Activated T-cell treated with anti-CD3 and anti-CD28 coated beads for 24 hours (primary cell): ENCODE data around the gene KIAA1614.

Experiments used
- DNase-seq: peaks from one replicate; pipeline ENCODE4 v3.0.0-alpha.2; 2020; ENCODE audit warnings: low read depth

The KIAA1614 gene, protein sequence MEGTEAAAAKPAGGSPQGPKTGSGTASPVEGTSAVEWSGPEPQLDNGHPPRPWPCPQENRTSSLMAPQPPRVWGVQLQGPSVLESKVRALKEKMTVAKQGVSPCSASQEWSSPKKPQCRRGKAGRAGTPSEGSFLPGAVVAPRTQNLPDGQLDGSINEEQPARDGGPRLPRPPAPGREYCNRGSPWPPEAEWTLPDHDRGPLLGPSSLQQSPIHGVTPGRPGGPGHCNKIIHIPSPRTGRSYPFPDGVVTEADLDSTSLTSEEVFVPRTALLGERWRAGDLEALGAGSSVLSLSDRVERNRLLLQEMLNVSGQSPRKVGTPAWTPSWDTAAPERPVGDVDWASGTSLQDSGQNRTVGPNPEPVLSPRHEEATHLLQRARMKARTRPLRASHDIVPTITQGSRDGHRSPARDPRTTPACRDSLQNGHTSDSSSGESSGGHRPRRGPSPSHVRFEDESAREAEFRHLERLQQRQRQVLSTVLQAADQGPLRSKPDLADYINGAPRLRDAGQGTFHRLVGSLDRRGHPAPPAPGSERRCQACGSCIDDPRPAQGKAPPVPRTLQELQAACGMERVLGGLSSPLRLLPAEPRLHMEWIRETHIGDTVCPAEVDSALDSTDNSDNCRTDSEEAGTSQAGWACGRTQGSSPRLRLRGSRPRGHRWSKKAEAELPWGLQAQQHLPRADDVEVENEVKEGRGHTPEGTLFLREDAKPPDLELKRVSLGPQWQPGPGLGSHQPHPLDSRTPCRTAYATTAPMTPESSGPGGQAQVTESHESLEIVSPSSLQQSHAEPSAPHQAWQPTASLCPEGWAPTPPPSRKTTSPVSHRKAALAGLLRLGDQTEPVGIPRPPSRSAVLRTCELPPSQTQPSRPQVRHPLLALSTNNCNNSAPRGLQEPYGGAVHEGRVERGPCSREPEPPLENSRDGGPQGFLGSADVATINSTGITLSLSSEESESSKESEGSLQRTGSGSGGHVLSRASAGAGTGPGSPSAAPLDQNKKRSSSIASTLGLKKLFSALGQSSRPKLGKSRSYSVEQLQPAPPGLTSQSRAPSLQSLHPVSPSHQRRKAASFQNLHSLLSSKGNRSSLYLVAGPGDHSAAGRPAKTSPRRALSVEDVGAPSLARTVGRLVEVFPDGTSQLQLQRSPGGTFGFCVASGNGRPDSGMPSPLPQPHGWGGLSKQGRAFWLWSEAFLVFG

DNA sequence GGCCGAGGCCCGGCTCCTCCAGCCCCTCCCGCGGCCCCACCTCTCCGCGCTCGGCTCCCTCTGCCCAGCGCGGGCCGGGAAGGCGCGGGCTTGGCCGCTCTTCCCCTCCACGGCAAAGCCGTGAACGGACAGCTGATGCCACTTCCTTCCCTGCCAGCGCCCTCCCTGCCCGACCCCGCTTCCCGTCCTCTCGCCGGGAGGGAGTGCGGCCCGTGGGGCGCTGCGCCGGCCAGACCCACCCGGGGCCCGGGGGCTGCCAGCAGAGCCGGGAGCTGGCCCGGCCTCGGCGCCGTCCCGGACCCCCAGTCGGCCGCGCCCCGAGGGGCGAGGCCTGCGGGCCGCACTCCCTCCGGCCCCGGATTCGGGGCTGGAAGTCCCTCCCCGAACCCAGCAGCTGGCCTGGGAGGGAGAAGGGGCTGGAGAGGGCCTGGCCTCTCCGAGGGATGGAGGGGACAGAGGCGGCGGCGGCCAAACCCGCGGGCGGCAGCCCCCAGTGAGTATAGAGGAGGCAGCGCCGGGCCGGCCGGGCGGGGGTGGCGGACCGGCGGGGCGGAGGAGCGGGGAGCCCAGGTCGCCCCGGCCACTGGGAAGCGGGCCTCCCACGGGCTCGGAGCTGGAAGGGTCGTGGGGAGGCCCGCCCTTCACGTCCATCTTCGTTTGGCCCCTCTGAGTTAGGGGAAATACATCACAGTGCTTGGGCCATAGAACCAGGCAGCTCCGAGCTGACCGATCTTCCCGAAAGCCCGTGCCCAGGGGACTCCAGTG is at the start of gene KIAA1614:
Gene KIAA1614, plus strand, starts transcription at position 97 of the 765 bp plus-strand sequence. Its CDS starts 347 bp downstream, at position 444.
- DNase-seq = no peak

DNA sequence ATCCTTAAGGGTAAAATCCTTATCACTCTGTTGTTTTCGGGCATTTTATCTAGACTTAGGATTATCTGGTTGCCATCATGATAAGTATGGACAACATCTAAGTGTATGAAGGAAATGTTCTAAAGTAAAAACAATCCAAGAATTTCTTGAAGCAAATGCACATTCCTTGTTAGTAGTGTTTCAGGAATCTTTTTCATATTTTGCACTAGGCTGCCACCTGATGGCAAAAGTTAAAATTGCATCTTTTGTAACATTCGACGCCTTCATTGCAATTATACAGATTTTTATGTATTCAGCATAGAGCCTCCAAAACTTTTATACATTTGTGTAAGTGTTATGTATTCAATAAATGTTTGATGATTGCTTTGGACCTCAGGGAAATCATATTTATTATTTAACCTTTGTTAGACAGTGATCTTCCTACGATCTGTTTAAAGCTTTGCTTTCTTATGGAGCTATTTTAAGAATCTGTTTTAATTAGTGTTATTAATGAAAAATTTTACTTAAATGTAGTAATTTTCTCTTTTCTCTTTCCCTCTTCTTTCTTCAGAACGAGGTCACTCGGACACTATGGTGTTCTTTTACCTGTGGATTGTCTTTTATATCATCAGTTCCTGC is 49.4 kb upstream of the KIAA1614 start:
- DNase-seq = no peak

DNA sequence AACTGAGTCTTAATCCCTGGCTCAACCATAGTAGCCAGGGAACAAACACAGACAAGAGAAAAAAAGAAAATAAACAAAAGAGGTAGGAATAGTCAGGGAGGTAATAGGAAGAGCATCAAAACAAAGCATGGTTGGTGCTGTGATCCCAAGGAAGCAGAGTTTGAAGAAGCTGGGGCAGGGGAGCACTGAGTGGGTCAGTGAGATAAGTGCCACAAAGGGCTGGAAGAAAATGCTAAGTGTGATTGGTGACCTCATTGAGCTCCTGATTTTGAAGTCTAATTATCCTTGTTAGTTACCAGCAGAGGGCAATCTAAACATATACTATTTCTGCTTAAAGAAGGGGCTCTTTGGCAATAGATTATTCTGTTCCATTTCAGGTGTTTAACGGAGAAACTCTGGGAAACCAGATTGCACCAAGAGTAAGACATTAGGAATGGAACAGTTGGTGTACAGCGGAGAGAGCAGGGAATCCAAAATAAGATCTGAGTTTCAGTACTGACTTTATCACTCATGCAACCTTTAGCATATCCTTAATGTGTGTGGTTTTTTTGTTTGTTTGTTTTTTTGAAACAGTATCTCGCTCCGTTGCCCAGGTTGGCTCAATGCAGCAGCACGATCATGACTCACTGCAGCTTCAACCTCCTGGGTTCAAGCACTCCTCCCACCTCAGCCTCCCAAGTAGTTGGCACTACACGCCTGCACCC is 30.7 kb upstream of the KIAA1614 start:
- DNase-seq = no peak

DNA sequence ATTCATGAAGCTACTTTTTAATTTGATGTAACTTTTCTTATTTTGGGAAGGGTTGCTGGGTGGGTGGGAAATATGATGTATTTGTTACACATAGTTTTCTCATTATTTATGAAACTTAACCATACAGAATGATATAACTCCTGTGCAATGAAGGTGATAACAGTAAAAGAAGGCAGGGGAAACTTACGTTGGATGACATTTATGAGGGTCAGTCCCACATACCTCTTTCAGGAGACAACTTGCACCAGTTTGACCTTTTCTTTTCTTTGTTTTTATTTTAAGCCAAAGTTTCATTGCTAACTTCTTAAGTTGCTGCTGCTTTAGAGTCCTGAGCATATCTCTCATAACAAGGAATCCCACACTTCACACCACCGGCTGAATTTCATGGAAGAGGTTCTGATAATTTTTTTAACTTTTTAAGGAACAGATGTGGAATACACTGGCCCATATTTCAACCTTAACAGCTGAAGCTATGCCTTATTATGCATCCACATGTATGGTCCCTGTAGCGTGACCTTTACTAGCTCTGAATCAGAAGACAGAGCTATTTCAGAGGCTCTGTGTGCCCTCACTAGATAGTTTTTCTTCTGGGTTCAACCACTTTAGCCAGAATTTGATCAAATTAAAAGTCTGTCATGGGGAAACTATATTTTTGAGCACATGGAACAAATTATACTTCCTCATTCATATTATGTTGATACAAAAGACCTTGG is 28.0 kb upstream of the KIAA1614 start:
- DNase-seq = no peak

DNA sequence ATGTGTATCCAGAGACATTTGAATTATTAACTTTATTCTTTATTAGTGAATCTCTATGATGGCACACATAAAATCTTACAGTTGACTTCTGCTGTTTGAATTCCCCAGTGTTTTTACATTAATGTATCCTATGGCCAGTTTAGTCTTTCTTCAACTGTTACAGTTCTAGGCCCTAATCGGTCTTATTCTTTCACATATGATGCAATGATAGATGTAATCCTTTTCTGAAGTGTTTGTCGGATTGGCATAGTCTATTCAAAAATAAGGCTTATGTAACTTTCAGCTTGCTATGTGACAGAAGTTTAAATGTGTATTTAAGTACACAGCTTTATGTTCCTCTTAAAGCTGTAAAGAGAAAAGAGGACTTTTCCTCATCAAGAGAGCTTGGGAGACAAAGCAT is 26.4 kb upstream of the KIAA1614 start:
- no peak for DNase-seq

DNA sequence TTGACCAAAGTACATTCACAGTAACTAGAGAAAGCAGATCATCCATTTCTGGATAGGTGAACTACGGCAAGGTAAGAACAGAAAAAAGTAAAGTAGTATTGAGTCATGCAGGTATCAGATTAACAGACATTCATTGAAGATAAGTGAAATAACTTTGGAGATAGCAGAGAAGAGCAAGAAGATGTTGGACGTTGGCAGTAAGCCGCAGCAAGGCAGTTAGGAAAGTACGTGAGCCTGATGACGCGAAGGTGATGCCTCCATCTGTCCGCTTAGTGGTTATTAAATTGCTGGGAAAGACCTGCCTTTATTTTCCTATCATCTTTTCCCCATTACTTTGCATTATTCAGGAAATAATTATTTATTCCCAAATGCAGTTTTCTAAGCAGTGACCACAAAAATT is 24.9 kb upstream of the KIAA1614 start:
- DNase-seq = no peak

DNA sequence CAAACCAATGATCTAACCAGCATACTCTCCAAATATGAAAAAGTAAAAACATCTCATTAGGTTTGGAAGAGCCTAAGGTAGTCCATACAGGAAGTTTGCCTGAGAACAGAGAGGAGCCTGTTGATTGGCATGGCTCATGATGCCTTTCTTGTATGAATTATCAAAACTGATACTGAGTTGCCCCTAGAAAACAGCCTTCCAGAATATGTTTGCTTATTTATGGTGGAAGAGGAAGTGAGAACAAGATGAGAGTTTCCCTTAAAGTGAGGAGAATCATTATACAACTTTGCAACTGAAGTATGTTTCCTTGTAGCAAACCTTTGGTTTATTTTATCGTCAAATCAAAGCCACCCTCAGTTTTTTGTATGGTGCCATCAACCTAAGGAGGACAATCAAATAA is 23.8 kb upstream of the KIAA1614 start:
- no peak for DNase-seq

DNA sequence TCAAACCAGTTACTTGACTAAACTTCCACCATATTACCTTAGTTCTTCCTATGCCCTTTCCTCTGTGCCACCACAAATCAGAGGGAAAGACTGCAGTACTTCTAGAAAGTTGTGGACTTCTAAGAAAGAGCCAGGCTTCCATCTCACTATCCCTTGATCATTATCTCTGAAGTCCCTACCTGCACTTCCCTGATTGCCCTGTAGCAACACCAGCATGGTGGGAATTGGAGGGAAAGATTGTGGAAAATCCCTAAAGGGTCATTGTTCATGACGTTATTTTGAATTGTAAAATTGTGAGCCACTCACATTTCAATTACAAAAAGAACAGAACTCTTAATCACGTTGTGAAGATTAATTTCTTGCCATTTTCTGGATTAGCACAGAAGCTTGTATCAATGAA is 23.4 kb upstream of the KIAA1614 start:
- no peak for DNase-seq

DNA sequence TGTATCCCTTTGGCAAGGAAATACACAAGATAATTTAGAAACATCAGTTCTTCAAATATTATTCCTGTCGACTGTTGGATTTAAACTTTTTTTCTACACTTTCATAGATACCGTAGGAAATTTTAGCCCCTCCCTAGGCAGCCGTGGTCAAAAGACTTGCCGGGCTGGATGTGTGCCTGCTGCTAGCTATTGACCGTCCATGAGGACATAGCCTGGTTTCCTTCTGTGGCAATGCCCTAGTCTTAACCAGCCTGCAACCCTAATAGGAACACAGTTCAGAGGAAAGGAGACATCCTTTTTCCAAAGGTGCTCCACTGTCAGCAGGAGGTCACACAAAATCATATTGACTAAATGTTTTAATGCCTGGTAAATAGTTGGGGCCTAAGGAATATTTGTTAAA is 20.4 kb upstream of the KIAA1614 start:
- no peak for DNase-seq

DNA sequence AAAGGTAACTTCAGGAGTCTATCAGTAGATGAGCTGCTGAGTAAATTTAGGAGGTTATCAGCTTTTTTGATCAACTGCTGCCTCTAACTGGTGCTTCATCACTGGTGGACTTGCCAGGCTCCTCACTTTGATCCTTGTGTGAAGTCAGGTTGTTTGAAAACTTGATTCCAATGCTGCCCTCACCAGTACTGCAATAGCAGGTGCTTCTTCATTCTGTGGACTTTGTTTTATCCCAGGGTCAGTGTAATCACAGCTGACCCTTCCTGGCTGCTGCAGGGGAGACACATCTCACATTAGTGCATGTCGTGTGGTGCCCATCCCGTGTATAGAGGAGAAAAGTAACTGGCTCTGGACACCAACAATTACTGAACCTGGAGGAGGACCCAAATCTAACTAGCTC is 20.0 kb upstream of the KIAA1614 start:
- no peak for DNase-seq

DNA sequence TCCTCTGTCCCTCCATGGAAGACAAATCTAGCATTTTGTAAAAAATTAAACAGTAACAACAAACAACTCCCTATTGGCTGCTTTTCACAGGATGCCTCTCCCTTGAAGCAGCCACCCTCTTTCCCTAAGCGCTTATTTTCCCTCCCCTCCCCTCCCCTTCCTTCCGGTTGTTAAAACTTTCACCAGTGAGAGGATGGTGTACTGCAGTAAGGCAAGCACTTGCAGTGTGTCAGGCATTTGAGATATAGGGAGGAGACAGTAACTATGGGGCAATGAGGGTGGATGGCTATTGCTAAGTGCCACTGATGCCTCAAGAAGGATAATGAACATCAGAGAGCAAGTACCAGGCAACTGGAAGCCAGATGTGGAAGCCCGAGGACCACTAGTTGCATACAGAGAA is 19.1 kb upstream of the KIAA1614 start:
- DNase-seq = no peak

DNA sequence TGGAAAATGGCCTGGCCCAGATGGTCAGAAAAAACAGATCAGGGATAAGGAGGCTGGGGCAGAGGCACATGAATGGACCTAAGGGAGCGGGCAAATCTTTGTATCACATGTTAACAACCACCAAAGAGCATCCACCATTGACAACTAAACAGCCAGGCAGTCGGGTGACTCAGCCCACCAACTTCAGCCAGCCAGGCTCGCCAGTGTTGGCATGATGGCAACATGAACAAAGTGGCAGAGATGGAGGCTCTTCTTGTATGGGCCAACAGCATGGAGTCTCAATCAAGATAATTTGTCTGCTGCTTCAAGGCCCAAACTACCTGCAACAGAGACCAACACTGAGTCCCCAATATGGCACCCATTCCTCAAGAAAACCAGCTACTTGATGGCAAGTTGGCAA is 16.5 kb upstream of the KIAA1614 start:
- no peak for DNase-seq

DNA sequence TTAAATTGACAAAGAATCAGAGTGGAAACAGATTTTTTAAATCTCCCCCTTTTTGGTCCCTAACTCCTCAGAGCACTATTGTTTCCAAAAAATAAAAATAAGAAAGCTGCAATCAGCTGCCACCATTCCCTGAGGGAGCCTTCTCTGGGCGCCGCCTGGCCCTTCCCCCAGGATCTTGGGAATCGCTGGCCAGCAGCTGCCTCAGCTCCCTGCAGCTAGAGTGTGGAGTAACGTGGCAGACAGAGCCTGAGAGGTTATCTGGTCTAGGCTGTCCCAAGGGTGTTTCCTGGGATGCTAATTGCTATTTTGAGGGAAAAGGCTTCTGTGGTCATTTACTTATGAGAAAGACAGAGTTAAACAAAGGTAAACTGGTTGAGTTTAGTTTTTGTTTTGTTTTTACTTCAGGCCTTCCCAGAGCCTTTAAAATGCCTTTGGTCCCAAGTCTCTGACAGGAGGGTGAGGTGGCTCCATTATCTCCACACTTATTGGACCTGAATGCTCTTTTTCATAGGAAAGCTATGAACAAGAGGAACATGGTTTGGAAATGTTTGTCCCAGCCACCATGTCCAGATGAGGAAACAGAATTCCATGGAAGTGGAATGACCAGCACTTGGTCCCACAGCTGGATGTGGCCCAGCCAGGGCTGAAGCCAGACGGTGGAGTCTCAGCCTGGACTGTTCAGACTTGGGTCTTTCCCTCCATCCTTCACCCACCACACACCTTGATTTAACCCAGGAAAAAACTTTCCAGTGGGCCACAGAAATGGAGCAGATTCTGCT is 14.1 kb upstream of the KIAA1614 start:
- DNase-seq = no peak

DNA sequence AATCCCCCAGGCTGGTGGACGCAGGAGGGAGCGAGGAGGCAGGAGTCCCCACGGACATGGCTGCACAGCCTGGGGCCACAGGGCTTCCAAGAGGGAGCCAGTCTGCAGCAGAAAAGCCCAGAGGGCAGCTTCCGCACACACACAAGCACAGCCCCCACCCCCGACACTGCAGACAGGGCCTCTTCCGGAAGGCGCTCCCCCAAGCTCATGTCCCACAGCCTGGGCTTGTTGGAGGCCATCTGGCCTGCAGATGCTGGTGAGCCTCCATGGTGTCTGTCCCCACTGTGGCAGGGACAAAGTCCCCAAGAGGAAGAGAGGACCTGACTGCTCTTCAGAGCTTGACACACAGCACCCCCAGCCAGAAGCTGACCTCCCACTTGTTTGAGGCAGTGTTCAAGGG is 13.4 kb upstream of the KIAA1614 start:
- no peak for DNase-seq

DNA sequence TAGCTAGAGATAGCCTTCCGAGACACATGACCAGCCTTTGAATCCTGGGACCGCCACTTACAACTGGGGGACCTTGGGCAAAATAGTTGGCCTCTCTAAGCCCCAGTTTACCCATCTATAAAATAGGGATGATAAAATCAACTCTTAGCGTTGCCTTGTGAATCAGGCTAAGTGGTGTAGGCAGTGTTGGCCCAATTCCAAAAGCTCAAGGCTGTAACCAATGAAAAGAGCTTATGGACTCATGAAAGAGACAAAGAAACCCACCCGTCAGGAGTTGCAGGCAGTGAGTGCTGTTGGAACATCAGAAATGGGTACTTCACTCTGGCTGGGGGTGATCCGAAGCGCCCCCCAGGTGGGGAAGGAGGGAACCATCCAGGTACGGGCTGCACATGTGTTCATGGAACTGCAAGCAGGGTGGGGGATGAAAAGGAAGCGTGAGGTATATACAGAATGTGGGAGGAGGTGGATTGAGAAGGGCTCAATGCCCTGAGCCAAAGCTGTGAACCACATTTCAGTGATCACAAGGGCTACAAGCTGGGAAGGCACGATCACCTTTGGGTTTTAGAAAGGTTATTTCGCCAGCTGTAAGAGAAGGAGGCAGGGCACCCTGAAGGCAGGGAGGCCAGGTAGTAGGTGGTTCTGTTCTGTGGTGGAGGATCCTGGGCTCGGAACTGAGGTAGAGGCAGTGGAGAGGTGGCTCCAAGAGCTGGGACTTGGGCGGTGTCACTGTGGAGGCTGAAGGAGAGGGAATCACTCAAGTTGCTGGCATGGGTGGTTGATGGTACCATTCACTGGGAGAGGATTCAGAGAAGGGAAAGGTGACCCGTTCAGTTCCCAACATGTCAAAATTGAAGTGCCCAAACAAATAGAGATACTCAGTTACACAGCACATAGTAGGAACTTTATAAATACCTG is 11.4 kb upstream of the KIAA1614 start:
- no peak for DNase-seq

DNA sequence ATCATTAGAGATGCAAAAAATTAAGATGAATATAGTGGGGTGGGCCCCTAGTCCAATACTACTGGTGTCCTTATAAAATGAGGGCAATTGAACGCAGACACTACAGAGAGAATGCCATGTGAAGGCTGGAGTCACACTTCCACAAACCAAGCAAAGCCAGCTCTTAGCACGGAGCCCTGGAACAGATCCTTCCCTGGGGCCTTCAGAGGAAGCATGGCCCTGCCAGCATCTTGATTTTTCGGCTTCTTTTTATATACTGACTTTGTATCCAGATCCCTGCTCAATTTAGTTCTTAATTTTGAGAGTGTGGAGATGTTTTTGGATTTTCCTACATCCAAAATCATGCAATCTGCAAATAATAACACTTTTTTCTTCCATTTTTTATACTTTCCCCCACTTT is 10.2 kb upstream of the KIAA1614 start:
- DNase-seq = no peak

DNA sequence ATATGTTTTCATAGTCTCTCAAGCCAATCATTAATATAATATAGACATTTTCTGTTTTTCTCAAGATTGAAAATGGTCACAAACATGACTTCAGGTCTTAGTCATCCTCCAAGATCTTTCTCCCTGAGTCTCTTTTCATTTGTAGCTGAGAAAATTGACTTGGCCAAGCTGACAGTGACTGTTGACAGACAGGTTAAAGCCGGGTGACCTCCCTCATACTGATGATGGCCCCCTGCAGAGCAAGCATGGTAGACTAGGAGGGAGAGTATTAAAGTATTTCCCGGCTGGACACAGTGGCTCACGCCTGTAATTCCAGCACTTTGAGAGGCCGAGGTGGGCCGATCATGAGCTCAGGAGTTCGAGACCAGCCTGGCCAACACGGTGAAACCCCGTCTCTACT is 6.8 kb upstream of the KIAA1614 start:
- DNase-seq = no peak

DNA sequence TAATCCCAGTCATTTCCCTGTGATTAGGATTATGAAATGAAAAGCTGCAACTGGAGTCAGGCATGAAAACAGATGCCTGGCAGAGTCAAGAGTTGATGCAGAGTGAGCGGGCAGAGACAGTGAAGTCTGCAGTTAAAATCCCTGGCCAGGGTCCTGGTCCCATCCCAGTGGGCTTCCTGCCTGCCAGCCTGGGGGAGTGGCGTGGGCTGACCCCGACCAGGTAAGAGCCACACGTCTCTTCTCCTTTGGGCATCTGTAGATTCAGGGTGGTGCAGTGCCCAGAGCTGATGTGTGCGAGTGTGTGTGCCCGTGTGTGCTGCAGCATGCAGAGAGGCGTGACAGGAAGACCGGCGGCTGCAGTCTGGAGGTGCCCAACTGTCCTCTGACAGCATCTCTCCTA is 6.2 kb upstream of the KIAA1614 start:
- DNase-seq = no peak
